ENCODE data around the gene SERINC5.
"Not testable (repeated sequence)": the region's sequence is repeated elsewhere in the genome, so short reads cannot be mapped to it uniquely, and the experiment has no call there.

The SERINC5 gene

DNA sequence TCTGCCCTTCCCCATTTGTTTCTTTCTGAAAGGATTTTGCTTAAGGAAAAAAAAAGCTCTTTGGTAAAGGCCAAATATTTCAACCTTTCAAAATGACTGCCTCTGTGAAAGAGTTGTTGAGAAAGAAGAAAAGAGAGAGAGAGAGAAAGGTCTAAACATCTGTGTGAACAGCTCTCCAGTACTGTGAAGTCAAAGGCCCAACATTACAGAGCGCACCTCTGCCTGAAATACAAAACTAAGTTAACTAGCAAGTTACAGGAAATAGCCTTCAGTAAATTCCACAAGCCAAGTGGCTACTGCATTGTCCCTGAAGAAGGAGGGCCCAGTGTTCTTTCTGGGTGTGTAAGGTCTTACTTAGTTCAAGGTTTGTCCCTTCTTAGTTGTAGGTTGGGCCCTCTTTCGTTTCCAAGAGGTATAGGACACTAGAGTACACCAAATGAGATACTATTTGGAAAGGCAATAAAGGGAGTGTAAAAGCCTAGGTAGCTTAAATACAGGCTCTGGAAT, 116.3 kb downstream of the SERINC5 start:
- no peak for DNase-seq (ENCODE audit: low read depth, low spot score)

DNA sequence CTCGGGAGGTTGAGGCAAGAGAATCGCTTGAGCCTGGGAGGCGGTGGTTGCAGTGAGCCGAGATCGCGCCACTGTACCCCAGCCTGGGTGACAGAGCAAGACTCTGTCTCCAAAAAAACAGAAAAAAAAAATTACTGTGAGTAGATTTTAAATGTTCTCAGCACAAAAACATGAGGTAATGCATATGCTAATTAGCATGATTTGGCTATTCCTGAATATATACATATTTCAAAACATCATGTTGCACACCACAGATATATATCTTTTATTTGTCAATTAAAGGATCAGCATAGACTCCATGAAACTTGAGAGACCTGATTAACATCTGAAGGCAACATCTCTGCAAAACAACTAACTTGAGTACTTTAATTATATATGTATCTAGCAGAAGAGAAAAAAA, 117.4 kb downstream of the SERINC5 start:
- DNase-seq (ENCODE audit: low read depth, low spot score): no peak

DNA sequence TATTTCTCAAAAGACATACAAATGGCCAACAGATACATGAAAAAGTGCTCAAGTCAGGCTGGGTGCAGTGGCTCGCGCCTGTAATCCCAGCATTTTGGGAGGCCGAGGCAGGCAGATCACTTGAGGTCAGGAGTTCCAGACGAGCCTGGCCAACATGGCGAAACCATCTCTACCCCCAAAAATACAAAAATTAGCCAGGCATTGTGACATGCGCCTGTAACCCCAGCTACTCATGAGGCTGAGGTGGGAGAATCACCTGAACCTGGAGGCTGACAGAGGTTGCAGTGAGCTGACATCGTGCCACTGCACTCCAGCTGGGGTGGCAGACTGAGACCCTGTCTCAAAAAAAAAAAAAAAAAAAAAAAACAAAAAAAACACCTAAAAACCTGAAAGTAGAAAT, 119.0 kb downstream of the SERINC5 start:
- not testable (repeated sequence) for DNase-seq (ENCODE audit: low read depth, low spot score)

DNA sequence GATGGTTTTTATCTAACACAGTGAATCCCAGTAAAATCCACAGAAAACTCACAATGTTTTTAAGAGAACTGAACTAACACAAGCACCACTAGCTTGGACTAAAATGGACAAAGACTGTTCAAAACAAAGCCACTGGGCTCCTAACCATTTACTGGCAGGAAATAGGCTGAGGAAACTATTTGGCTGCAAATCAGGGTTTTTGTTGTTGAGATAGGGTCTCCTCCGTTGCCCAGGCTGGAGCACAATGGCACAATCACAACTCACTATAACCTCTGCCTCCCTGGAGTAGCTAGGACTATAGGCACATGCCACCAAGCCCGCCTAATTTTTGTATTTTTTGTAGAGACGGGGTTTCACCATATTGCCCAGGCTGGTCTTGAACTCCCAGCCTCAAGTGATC, 121.0 kb downstream of the SERINC5 start:
- no peak for DNase-seq (ENCODE audit: low read depth, low spot score)

DNA sequence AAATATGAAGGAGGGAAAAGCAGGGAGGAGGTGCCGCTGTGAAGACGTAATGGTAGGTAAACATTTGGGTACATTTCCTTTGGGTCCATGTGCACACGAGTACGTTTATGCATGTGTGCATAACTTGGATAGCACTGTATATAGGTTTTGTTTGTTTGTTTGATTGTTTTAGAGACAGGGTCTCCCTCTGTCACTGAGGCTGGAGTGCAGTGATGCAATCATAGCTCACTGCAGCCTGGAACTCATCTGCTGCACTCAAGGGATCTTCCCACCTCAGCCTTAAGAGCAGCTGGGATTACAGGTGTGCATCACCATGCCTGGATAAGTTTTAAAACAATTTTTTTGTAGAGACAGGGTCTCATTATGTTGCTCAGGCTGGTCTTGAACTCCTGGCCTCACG, 126.7 kb downstream of the SERINC5 start:
- DNase-seq (ENCODE audit: low read depth, low spot score): no peak

DNA sequence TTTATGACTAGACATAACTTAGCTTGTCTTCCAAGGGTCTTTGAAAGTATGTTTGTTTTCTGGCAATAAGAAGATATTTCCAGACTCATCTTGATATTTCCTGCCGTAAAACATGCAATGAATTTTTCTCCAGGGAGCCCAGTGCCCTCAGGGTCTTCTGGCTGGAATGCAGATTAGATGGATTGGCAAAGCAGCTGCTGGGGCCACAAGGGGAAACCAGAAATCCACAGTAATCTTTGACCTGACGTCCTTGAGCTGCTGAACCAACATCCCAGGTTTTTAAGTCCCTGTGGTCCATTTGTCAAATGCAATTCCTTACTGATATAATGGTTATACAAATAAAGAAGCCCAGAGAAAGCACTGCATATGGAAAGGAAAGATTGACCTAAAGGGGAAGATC, 127.7 kb downstream of the SERINC5 start:
- DNase-seq (ENCODE audit: low read depth, low spot score): no peak

DNA sequence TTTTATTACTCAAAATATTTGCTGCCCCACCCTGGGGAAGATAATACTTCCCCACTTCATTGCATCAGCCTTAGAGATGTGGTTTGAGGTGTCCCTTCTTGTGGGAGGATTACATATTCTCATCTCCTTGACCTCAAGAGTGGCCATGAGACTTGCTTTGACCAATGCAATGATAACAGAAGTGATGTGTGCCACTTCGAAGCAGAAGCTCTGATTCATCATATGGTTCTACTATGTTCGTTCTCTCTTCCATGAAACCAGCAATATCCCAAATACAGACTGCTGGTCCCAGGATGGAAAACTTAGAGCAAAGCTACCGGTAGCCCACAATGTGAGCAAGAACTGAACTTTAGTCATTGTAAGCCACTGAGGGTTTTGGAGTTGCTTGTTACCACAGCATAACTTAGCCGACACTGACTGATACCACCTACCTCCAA, 128.7 kb downstream of the SERINC5 start:
- no peak for DNase-seq (ENCODE audit: low read depth, low spot score)

DNA sequence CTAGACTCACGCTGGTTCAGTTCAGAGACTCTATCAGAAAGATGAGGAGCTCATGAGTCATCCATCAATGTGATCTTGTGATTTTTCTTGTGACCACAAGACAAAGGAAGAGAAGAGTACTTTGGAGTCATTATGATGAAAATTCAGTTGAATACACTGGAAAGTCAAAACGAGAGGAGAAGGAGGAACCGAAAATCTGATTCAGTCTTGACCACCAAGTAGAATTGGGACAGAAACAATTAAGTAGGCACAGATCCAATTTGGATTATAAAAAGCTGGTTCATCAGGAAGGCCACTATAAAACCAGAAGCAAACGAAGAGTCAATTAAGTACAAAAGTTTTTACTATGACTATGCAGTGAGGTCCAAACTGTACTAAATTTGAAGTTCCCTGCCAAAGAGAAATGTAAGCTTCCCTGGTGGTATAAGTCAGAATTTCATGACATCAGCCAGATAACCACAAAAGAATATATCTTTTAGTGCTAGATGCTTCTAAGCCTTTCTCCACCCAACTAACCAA, 129.8 kb downstream of the SERINC5 start:
- no peak for DNase-seq (ENCODE audit: low read depth, low spot score)

DNA sequence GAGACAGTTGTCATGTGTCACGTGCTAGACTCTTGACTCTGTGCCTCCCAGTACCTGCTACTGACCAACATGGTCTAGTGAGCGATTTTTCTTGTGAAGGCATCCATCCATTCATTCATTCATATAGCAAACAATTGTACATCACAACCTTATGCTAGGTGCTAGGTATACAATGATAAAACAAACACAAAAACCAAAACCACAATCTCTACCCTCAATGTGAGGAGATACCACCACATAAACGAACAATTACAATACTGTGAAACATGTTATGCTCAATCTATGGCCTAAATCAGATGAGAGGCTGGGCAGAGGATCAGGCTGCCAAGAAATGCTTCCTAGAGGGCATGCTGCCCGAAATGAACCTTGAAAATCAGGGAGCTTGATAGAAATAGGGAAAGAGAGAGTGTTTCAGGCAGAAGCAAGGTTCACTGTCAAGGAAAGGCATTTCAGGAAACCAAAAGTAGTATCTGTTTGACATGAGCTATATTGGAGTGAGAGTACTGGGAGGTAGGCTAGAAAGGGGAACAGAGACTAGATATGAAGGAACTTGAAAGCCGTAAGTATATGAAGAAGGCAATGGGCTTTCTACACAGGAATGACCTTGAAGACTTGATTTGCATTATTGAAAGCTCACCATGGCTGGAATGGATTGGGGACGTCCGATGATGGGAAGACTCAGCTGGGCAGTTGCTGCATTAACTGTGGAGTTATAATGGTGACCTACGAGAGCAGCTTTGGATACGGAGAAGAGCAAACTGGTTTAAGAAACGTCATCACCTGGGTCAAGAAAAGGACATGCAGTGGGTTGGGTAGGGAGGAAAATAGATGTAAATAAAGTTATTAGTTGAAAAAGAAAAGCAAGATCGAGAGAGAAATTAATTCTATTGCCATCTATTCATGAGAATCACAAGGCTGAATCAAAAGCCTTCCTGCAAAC, 130.6 kb downstream of the SERINC5 start:
- no peak for DNase-seq (ENCODE audit: low read depth, low spot score)

DNA sequence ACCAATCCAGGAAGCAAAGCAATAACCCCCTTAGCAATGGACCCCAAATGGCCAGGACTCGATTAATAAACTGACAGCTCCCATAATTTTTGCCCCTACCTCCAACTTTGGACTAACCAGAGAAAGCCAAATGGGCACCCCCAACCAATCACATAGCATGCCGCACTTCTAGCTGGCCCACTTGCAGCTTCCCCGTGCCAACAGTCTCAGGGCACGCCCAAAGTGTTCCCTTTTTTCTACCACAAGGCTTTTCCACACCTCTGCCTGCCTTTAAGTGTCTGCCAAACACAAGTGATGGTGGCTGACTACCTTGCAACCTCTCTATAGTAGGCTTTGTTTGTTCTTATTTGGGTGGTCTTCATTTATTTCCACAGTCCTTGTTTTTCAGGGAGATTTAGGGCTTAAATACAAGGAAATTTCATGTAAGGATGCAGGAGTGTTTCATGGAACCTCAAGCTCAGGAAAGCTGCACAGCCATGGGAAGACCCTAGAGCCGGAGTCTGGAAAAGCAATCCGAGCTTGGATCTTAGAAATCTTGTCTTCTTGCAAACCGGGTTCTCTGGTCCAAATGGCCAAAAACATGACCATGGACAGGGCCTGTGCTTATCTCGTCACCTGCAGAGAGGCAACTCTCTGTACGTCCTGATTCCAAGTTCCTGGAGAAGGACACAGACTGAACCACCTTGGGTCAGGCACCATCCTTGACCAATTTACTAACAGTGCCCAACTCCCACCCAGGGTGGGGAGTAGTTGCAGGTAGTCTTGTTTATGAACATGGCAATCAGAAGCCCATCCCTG, 131.5 kb downstream of the SERINC5 start:
- no peak for DNase-seq (ENCODE audit: low read depth, low spot score)

DNA sequence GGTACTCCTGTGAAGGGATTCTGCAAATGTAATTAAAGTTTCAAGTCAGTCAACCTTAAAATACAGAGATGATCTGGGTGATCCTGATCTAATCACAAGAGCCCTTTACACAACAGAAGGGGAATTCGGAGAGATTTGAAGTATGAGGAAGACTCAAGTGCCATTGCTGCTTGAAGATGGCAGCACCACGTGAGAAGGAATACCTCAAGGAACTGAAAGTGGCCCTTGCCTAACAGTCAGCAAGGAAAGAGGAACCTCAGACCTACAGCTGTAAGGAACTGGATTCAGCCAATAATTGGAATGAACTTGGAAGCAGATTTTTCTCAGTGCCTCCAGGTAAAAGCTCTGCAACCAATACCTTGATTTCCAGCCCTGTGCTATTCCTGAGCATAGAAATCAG, 133.3 kb downstream of the SERINC5 start:
- DNase-seq (ENCODE audit: low read depth, low spot score): no peak

DNA sequence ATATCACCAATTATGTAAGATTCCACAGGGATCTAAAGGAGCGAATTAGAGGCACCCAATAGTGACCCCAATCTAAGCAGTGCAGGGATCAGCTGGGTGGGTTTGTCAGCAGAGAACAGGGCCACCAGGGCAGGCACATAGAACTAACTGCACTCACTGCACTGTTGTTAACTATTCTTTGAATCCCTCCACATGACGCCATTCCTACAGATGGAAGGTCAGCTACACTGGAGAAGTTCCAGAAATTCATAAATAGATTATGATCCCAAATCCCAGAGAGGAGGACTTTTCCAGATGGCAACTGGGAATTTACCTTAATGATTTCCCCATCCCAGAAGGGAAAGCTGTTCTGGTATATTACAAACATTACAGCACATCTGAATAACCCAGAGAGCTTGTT, 136.5 kb downstream of the SERINC5 start:
- no peak for DNase-seq (ENCODE audit: low read depth, low spot score)

DNA sequence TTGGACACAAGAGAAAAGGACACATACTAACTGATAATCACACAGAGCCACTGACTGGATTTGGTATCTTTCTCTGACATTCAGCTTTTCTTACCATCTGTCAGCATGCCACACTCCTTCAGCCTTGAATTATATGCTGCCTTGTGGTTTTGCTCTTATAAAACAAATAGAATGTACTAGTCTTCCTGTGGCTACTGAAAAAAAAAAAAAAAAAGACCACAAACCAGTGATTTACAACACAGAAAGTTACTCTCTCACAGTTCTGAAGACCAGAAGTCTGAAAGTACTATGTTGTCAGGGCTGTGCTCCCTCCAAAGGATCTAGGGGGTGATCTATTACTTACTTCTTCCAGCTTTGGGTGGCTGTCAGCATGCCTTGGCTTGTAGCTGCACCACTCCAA, 138.4 kb downstream of the SERINC5 start:
- no peak for DNase-seq (ENCODE audit: low read depth, low spot score)

DNA sequence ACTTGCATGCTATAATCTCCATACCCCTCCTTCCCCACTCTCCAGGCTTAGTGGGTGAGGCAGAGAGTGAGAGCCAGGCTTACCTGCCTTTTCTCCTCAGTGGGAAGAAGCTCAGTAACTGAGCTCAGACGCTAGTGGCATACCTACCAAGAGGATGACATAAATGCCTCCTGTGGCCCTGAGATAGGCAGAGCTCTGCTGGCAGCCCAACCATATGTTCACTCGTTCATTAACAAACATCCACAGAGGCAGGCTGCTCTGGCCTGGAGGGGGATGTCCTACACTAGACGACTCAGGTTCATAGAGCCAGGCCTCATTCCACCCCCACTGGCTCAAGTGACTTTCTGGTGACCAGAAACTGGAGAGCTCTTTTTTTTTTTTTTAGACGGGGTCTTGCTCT, 139.4 kb downstream of the SERINC5 start:
- no peak for DNase-seq (ENCODE audit: low read depth, low spot score)

DNA sequence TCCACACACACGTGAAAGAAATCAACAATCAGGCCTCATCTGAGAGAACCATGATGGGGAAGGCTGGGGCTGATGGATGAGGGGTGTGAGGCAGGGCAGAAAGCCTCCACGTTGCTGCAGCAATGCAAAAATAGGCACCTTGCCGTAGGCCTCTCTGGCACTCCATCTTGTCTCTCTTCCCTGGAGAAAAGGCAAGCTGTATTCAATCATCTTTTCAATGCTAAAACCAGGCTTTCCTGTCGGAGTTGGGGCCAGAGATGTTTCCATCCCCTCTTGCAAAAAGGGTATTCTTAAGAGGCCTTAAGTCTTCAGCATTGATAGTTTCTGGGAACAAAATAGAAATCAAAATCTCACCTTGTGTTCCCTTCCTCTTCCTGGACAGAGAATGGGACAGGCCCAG, 139.8 kb downstream of the SERINC5 start:
- DNase-seq (ENCODE audit: low read depth, low spot score): no peak

DNA sequence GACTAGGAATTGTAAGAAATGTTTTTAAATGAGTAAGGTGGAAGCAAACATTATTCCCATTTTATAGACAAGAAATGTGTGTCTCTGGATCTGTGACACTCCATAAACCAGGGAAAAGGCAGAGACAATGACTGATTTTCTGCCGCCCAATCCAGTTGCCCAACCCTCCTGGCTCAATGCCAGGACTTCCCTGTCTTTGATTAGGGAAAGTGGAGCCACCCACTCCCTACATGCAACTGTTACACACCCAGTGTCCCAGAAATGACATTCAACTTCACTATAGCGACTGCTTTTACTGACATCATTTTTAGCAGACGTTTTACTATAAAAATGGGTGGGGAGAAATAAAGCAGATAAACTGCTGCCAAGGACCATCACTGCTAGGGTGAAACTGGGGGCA, 141.0 kb downstream of the SERINC5 start:
- DNase-seq (ENCODE audit: low read depth, low spot score): no peak

DNA sequence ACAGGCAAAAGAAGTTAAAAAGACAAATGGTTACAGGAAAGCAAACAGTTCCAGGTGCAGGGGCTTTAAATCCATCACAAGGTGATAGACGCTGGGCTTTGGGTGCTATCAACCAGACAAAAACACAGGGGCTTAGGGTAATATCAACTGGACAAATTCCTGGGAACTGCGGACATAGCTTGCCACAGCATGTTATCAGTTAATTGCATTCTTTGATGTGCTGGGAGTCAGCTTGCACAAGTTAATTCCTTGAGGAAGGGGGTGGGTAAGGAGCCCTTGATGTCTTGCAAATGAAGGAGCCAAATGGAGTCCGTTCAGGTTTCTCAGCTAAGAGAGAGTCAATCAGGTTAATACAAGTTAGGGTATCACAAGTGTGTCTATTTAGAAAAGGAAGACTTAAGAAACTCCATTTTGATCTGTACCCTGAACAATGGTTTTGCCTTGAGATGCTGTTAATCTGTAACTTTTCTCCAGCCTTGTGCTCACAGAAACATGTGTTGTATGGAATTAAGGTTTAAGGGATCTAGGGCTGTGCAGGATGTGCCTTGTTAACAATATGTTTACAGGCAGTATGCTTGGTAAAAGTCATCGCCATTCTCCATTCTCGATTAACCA, 144.4 kb downstream of the SERINC5 start:
- DNase-seq (ENCODE audit: low read depth, low spot score): not testable (repeated sequence)

DNA sequence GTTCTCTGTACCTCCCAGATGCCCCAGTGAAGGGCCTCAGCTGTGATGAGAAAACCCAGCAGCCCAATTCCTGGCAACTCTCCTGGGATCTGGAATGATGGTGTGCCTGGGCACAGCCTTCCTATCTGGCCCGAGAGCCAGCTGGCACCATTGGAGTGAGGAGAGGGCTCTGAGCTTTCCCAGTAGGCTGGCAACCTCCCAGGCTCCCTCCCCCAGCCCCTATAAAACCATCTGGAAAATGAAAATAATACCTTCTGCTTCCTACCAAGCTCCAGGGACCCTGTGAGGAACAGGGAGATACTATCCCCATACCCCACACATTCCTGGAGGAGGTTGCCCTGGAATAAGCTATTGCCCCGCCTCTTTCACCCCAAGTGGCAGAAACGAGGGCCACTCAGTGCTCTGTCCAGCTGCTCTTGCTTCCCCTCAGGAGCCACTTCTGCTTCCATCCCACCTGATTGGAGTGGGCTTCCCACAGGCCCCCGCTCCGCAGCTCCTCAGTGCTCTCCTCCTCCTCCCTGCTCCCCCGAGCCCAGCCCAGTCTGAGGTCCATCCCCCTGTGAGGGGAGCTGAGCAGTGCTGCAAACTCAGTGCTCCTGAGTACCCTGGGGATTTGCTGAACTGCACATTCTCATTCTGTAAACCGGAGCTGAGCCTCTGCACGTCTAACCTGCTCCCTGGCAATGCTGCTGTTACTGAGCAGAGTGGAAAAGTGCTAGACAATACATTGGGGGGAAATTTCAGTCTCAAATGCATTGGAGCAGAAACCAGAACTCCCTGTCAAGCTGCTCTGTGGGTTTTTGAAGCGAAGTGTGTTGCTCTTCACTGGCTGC, 146.0 kb downstream of the SERINC5 start:
- DNase-seq (ENCODE audit: low read depth, low spot score): no peak

DNA sequence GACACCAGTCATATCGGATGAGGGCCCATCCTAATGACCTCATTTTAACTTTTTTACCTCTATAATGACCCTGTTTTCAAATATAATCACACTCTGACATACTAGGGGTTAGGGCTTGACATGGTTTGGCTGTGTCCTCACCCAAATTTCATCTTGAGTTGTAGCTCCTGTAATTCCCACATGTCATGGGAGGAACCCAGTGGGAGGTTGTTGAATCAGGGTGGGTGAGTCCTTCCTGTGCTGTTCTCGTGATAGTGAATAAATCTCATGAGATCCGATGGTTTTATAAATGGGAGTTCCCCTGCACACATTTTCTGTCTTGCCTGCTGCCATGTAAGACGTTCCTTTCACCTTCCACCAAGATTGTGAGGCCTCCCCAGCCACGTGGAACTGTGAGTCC, 148.9 kb downstream of the SERINC5 start:
- DNase-seq (ENCODE audit: low read depth, low spot score): no peak

DNA sequence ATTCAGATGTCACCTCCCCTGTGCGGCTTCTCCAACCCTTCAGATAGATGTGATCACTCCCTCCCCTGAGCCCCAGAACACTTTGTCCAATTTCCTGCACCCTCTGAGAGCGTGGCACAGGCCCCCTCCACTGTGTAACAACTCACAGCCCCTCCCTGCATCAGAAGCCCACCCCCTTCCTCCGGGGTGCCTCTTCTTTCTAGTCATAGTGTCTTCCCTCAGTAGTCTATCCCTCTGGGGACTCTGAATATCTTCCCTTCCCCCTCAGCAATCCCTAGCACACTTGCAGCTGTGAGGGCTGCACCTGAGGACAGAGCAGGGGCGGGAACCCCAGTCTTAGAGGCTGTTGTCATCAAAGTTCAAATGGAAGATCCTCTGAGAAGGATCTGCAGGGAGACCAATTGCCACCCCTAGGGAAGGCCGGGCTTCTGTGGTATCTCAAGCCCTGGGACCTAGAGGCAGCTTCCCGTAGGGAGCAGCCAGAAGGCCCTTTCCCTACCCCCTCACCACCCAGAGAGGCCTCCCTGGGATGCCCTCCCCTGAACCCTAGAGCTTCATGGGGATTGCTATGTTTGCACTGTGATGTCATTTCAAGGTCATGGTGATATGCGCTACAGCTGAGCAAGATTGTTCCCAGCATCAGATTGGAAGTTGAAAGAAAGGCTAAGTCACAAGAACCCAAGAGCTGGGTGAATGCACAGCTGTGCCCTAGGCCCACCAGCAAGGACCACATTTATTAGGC, 150.0 kb downstream of the SERINC5 start:
- no peak for DNase-seq (ENCODE audit: low read depth, low spot score)

All from activated CD4-positive, CD25-positive, alpha-beta regulatory T cell treated with anti-CD3 and anti-CD28 coated beads, Interleukin-2, amount 50 U/mL, for 16 hours (primary cell).